ENCODE measurements around the gene IMMT. TPM values are rescaled to one million over a fixed set of nuclear protein-coding genes. Genes with fewer than 3 reads are reported as not detected.
A peak's percentile ranks its signal among the peaks of the same experiment; 100 is the strongest.

Gene IMMT
- total and polyA plus RNA-seq, 9 of the 15 experiments (the other 6 are each of a cell fraction or from before 2014, with no cell fraction given), result 119 to 294 (median 140) TPM

DNA sequence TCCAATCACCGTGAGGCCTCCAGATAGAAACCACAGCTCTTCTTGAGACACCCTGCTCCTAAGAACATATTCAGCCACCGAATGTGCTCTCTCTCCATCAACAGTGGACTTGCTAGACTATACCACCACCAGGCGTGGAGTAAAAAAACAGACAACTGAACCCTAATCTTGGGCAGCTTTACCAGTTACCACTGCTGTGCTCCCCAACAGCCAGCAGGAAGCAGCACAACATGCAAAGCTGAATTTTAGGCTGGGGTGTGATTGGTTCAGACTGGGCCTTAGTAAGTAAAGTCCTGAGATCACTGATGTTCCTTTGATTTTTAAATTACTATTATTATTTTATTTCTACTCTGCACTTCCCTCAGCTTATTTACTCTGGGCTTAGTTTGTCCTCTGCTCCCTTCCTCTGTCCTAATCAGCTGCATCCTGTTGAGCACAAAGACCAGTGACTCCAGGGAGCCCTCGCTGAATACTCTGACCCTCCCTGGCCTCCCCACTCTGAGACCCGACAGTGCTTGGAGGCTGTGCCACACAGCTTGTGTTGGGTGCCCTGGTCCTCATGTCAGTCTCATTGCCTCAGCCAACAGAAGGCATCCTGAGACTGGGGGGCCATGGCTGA, 25.9 kb upstream of the IMMT start (continued):
- TF ChIP-seq, protein P1, sequence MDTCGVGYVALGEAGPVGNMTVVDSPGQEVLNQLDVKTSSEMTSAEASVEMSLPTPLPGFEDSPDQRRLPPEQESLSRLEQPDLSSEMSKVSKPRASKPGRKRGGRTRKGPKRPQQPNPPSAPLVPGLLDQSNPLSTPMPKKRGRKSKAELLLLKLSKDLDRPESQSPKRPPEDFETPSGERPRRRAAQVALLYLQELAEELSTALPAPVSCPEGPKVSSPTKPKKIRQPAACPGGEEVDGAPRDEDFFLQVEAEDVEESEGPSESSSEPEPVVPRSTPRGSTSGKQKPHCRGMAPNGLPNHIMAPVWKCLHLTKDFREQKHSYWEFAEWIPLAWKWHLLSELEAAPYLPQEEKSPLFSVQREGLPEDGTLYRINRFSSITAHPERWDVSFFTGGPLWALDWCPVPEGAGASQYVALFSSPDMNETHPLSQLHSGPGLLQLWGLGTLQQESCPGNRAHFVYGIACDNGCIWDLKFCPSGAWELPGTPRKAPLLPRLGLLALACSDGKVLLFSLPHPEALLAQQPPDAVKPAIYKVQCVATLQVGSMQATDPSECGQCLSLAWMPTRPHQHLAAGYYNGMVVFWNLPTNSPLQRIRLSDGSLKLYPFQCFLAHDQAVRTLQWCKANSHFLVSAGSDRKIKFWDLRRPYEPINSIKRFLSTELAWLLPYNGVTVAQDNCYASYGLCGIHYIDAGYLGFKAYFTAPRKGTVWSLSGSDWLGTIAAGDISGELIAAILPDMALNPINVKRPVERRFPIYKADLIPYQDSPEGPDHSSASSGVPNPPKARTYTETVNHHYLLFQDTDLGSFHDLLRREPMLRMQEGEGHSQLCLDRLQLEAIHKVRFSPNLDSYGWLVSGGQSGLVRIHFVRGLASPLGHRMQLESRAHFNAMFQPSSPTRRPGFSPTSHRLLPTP (IDR thresholded peaks at IDR 0.05; ENCODE audit: borderline replicate concordance, extremely low read depth, insufficient read length), result no peak
- TF ChIP-seq, protein P2, sequence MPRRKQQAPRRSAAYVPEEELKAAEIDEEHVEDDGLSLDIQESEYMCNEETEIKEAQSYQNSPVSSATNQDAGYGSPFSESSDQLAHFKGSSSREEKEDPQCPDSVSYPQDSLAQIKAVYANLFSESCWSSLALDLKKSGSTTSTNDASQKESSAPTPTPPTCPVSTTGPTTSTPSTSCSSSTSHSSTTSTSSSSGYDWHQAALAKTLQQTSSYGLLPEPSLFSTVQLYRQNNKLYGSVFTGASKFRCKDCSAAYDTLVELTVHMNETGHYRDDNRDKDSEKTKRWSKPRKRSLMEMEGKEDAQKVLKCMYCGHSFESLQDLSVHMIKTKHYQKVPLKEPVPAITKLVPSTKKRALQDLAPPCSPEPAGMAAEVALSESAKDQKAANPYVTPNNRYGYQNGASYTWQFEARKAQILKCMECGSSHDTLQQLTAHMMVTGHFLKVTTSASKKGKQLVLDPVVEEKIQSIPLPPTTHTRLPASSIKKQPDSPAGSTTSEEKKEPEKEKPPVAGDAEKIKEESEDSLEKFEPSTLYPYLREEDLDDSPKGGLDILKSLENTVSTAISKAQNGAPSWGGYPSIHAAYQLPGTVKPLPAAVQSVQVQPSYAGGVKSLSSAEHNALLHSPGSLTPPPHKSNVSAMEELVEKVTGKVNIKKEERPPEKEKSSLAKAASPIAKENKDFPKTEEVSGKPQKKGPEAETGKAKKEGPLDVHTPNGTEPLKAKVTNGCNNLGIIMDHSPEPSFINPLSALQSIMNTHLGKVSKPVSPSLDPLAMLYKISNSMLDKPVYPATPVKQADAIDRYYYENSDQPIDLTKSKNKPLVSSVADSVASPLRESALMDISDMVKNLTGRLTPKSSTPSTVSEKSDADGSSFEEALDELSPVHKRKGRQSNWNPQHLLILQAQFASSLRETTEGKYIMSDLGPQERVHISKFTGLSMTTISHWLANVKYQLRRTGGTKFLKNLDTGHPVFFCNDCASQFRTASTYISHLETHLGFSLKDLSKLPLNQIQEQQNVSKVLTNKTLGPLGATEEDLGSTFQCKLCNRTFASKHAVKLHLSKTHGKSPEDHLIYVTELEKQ (CRISPR knock-in tag; IDR thresholded peaks at IDR 0.05), result no peak
- TF ChIP-seq, protein P3, sequence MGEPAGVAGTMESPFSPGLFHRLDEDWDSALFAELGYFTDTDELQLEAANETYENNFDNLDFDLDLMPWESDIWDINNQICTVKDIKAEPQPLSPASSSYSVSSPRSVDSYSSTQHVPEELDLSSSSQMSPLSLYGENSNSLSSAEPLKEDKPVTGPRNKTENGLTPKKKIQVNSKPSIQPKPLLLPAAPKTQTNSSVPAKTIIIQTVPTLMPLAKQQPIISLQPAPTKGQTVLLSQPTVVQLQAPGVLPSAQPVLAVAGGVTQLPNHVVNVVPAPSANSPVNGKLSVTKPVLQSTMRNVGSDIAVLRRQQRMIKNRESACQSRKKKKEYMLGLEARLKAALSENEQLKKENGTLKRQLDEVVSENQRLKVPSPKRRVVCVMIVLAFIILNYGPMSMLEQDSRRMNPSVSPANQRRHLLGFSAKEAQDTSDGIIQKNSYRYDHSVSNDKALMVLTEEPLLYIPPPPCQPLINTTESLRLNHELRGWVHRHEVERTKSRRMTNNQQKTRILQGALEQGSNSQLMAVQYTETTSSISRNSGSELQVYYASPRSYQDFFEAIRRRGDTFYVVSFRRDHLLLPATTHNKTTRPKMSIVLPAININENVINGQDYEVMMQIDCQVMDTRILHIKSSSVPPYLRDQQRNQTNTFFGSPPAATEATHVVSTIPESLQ (CRISPR knock-in tag; IDR thresholded peaks at IDR 0.05), result no peak
- TF ChIP-seq PCBP1 (IDR thresholded peaks at IDR 0.05; ENCODE audit: low read depth, low read length, poor library complexity, severe bottlenecking) (no peak), SPI1 (IDR thresholded peaks at IDR 0.05; ENCODE audit: borderline replicate concordance, low read depth, low read length) (no peak), HNRNPH1 (optimal IDR thresholded peaks at IDR 0.05; ENCODE audit: low read depth, low read length) (no peak)
- TF ChIP-seq, protein P4, sequence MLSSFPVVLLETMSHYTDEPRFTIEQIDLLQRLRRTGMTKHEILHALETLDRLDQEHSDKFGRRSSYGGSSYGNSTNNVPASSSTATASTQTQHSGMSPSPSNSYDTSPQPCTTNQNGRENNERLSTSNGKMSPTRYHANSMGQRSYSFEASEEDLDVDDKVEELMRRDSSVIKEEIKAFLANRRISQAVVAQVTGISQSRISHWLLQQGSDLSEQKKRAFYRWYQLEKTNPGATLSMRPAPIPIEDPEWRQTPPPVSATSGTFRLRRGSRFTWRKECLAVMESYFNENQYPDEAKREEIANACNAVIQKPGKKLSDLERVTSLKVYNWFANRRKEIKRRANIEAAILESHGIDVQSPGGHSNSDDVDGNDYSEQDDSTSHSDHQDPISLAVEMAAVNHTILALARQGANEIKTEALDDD (IDR thresholded peaks at IDR 0.05), result peak; percentile 70

All from K562 (cell line).